Measurements from ENCODE around the gene ETFB.

DNA sequence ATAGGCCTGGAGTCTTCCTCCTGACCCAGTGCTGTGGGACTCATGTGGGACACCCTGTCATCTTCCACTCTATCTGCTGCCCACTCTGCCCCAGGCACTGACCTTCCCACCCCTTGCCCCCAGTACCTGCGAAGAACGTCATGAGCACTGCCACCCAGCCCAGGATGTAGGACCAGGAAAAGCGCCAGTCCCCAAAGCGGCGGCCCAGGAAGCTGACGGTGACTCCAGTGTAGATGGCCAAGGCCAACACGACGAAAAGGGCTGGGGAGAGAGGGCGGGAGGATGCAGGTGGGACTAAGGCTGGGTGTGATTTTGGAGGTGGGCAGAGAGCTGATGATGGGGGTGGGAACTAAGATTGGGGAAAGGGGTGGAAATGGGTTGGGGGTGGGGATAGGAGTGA is 14.2 kb upstream of the ETFB start:
- TF ChIP-seq, protein P1, sequence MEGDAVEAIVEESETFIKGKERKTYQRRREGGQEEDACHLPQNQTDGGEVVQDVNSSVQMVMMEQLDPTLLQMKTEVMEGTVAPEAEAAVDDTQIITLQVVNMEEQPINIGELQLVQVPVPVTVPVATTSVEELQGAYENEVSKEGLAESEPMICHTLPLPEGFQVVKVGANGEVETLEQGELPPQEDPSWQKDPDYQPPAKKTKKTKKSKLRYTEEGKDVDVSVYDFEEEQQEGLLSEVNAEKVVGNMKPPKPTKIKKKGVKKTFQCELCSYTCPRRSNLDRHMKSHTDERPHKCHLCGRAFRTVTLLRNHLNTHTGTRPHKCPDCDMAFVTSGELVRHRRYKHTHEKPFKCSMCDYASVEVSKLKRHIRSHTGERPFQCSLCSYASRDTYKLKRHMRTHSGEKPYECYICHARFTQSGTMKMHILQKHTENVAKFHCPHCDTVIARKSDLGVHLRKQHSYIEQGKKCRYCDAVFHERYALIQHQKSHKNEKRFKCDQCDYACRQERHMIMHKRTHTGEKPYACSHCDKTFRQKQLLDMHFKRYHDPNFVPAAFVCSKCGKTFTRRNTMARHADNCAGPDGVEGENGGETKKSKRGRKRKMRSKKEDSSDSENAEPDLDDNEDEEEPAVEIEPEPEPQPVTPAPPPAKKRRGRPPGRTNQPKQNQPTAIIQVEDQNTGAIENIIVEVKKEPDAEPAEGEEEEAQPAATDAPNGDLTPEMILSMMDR (IDR thresholded peaks at IDR 0.05) = no peak
- no peak for TF ChIP-seq POLR2A (IDR thresholded peaks at IDR 0.05)

All from body of pancreas (tissue), 4 donors.